Fibroblast of the aortic adventitia (primary cell): ENCODE measurements around the gene LSS. TPM values are rescaled to one million over a fixed set of nuclear protein-coding genes. Genes with fewer than 3 reads are reported as not detected.

Source experiments
- DNase-seq: peaks from one replicate; pipeline ENCODE4 v3.0.0-alpha.2; 2010; ENCODE audit warnings: low read depth
- H3K4me3 ChIP-seq: 2 replicates; pipeline ENCODE4 v1.5.1; 2011; ENCODE audit warnings: low read depth, mild to moderate bottlenecking, control low read depth, low read length, moderate library complexity
- total RNA-seq: library from RNA; depleted of rRNA; stranded (reverse); fragments of >200 nt; gene quantifications from 2 replicates; pipeline ENCODE4 v1.2.3, GENCODE V29; 2012; ENCODE audit warnings: low replicate concordance
- TF ChIP-seq, protein P1 (sequence below): IDR thresholded peaks from 2 replicates; pipeline ENCODE4 v1.5.1; 2011; ENCODE audit warnings: mild to moderate bottlenecking, low read length, control low read depth, inconsistent platforms; ENCODE audit not compliant: insufficient read depth

Gene LSS
- total RNA-seq, 1 donor: 67.2 TPM

DNA sequence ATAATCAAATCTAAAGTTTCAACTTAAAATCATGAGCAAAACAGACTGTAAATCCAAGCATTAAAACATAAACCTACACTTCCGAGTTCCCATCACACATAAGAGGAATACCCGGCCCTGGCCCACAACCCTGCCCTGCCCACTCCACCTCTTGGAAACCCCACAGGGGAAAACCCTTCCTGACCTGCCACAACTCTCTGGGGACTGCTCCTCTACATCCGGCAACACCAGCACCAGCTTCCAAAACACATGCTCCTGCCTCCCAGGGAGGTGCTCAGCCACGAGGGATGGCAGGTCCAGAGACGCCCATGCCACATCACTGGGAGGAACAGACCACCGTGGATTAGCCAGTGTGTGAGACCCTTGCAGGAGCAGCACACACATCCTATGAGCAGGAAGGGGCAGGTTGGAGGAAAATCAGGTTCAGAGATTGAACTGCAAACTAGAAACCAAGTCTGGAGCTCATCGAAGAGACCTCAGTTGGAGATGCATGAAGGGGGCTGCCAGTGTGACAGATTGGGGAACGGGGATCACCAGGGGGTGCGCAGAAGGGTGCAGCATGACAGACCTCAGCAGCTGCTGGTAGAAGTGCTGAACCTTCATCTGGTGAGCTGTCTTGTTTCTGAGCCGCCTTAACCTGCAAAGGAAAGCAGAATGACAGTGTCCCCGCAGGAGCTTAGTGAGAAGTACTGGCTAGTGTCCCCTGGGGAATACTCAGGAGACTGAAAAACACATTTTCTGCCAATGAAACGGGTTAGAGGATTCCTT, 25.8 kb upstream of the LSS start:
- no peak for DNase-seq
- H3K4me3 ChIP-seq: no peak overlapping the region
- TF ChIP-seq, protein P1, sequence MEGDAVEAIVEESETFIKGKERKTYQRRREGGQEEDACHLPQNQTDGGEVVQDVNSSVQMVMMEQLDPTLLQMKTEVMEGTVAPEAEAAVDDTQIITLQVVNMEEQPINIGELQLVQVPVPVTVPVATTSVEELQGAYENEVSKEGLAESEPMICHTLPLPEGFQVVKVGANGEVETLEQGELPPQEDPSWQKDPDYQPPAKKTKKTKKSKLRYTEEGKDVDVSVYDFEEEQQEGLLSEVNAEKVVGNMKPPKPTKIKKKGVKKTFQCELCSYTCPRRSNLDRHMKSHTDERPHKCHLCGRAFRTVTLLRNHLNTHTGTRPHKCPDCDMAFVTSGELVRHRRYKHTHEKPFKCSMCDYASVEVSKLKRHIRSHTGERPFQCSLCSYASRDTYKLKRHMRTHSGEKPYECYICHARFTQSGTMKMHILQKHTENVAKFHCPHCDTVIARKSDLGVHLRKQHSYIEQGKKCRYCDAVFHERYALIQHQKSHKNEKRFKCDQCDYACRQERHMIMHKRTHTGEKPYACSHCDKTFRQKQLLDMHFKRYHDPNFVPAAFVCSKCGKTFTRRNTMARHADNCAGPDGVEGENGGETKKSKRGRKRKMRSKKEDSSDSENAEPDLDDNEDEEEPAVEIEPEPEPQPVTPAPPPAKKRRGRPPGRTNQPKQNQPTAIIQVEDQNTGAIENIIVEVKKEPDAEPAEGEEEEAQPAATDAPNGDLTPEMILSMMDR: no peak

DNA sequence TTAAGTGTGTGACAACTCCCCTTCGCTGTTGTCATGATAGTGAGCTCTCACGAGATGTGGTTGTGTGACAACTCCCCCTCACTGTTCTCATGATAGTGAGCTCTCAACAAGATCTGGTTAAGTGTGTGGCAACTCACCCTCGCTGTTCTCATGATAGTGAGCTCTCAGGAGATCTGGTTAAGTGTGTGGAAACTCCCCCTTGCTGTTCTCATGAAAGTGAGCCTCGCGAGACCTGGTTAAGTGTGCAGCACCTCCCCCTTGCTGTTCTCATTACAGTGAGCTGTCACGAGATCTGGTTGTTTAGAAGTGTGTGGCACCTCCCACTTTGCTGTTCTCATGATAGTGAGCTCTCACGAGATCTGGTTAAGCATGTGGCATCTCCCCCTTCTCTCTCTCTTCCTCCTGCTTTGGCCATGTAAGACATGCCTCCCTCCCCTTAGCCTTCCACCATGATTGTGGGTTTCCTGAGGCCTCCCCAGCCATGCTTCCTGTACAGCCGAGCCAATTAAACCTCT, 25.1 kb upstream of the LSS start:
- TF ChIP-seq, protein P1: no peak
- no peak for DNase-seq

DNA sequence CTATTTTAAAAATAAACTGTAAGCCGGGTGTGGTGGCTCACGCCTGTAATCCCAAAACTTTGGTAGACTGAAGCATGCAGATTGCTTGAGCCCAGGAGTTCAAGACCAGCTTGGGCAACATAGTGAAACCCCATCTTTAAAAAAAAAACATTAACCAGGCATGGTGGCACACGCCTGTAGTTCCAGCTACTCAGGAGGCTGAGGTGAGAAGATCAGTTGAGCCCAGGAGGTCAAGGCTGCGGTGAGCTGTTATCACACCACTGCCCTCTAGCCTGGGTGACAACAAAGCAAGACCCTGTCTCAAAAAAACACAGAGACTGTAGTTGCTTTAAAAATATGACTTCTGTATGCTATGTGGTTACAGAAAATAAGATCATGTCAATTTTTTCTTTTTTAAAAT, 24.3 kb upstream of the LSS start:
- no peak for DNase-seq
- H3K4me3 ChIP-seq: no peak overlapping the region
- TF ChIP-seq, protein P1: no peak

More for the DNA sequence above, 25.1 kb upstream of the LSS start:
- H3K4me3 ChIP-seq: no peak overlapping the region

DNA sequence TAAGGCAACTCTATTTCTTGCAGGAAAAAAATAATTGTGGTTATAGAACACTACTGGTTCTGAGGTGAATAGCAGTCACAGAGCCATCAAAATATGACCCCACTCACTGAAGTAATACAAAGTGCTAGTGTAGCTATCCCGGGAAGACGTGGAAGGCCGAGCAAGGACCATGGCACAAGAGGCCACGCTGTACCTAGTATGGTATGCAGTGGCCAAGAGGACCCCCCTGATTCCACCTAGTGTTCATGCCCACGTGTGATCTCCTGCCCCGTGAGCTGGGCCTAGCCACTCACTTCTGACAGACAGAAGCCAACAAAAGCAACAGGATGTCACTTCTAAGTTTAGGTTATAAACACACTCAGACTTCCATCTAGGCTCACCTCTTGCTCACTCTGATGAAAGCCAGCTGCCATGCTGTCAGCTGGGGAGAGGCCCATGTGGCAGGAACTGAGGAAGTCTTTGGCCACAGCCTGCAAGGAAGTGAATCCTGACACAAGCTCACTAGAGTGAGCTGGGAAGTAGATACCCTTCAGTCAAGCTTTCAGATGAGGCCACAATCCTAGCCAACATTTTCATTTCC, 21.7 kb upstream of the LSS start:
- TF ChIP-seq, protein P1: no peak

DNA sequence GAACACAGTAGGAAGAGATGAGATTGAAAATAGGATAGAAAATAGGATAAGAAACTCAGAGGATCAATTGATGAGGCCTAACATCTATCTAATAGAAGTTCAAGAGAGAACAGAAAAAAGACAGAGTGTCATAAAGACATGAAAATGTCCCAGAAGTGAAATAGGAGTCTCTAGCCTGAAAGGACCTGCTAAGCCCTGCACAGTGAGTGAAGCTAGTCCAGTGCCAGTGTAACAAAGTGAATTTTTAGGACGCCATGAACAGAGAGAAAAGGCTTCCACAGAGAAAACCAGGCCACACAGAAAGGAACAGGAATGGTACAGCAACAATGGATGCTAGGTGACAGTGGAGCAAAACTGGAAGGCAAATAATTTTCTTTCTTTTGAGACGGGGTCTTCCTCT, 20.3 kb upstream of the LSS start:
- no peak for DNase-seq
- H3K4me3 ChIP-seq: no peak overlapping the region
- TF ChIP-seq, protein P1: no peak

More for the DNA sequence above, 21.7 kb upstream of the LSS start:
- no peak overlapping the region for H3K4me3 ChIP-seq
- DNase-seq: no peak

DNA sequence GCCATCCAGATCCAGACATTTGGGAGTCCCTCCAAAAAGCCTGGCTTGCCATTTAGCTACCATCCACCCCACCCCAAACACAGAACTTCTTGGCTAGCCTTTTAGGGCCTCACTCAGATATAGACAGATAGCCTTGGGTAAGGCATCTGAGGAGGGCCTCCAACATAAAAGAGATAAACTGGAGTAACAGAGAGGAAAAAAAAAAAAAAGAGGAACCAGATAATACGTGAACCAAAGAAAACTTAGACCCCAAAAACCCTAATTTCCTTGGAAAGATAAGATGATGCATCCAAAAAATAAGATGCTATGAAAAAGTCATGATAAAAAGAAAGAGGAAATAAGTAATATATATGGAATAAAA, 19.8 kb upstream of the LSS start:
- H3K4me3 ChIP-seq: no peak overlapping the region
- TF ChIP-seq, protein P1: no peak
- DNase-seq: no peak
